Activated CD4-positive, alpha-beta T cell treated with anti-CD3 and anti-CD28 coated beads for 48 hours (primary cell): Measurements from ENCODE around the gene ARVCF.

Source experiments
- DNase-seq: peaks from one replicate; pipeline ENCODE4 v3.0.0-alpha.2; 2020

Gene ARVCF

DNA sequence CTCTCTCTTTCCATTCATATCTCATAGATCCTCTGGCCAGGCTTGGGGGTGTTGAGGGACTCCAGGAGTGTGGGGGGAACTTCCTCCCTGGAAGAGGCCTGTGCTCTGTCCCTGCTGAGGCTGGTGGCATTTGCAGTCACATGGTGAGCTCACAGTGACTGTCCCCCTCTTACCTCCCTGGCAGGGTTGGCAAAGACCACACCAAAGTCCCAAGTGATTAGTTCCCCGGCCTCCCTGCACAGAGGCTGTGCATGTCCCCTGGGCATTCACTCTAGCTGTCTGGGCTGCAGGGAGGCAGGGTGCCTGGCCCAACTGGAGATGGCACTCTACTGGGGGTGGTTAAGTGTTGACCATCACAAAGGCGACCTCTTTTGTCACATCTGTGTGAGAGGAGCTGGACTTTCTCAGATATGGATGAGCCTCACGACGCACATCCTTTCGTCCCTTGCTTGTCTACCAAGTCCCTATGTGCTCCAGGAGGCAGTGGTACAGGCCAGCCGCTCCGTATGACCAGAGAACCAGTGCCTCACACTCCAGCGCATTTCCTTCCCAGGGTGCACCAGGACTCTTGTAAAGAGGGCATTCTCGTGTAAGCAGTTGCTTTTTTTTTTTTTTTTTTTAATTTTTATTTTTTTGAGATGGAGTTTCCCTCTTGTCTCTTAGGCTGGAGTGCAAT lies 13.1 kb upstream of the ARVCF start:
- DNase-seq: no peak

DNA sequence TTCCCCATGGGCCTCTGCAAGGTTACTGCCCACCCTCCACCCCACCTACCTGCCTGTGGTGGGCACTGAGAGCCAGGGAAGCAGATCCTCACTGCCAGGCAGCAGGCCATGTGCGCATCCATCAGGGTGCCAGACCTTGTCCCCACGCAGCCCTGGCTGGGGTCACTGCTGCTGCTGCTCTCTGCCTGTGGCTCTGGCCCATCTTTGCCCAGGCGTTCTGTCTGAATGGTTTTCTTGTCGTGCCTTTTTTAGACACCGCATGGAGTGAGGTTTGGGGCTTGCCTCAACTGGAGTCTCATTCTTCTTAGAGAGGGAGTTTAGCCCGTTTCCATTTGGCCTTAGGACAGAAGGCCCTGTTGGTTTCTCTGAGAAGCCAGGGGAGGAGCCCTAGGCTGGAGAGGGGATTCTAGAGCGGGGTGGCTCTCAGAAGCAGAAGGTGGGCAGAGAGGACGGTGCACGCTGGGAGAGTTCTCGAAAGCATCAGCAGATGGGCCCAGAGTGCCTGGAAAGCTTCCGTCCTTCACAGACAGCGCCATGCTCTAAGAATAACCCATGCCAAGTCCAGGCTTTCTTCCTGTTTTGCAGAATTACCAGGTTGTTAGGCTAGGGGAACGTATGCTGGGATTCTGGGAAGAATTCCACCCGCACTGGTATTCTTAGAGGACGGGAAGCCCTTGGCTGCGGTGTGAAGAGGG lies 12.4 kb upstream of the ARVCF start:
- no peak for DNase-seq

DNA sequence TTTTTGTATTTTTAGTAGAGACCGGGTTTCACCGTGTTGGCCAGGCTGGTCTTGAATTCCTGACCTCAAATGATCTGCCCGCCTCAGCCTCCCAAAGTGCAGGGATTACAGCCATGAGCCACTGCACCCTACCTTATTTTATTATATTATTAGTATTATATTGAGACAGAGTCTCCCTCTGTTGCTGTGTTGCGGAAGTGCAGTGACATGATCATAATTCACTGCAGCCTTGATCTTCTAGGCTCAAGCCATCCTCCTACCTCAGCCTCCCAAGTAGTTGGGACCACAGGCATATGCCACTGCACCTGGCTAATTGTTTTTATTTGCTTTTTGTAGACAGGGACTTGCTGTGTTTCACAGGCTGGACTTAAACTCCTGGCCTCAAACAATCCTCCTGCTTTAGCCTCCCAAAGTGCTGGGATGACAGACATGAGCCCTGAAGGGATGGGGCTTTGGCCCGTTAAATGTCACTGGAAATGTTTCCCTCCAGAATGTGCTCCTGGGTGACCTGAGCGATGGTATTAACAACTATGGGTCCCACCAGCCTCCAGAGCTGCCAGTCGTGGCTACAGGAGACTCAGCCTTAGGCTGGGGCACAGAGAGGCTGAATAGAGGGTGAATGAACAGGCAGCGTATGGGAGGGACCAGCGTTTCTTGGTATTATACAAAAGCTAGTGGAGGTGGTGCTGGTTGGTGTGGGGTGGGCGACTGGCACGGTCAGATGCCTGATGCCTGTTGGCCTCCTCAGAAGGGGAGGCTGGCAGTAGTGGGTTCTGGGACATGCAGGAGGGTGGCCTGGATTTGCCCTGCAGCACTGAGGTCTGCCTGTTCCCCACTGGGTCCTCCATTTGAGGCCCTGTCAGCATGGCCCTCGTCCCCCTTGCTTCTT lies 11.6 kb upstream of the ARVCF start:
- DNase-seq: no peak

DNA sequence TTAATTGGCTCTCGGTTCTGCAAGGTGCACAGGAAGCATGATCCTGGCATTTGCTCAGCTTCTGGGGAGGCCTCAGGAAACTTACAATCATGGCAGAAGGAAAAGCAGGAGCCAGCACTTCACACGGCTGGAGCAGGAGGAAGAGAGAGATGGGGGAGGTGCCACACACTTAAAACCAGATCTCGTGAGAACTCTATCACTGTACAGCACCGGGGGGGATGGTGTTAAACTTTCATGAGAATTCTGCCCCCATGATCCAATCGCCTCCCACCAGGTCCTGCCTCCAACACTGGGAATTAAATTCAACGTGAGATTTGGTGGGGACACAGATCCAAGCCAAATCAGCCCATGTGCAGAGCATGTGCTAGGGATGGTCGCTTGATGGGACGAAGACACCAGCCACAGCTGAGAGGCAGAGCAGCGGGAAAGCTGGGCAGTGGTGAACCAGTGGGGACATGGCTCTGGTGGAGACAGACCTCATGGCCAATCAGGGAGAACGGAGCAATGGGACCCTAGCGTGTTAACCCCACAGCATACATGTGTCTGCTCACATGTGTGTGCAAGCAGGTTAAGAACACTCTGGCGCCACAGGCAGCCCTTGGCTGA lies 10.5 kb upstream of the ARVCF start:
- no peak for DNase-seq

DNA sequence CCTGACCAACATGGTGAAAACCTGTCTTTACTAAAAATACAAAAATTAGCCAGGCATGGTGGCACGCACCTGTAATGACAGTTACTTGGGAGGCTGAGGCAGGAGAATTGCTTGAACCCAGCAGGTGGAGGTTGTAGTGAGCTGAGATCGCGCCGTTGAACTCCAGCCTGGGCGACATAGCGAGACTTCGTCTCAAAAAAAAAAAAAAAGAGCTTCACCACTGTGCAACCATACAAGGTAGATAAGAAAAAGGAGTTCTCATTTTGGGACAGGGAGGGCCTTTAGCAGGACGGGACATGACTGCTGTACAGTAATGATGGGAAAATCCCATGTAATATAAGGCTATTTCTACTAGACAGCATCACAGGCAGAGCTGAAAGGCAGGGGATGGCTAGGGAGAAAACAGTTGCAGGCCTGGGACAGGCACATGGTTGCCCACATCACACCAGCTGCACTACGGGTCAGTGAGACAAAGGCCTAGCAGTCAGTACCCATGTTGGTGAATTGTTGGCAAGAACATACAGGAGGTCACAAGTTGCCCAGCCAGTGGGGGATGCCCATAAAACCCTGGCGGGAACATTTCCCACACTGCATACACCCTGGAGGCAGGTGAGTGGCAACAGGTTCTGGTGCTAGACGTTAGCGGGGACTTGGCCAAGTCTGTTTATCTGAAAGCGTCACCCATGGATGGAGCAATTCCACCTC lies 9.7 kb upstream of the ARVCF start:
- DNase-seq: no peak

DNA sequence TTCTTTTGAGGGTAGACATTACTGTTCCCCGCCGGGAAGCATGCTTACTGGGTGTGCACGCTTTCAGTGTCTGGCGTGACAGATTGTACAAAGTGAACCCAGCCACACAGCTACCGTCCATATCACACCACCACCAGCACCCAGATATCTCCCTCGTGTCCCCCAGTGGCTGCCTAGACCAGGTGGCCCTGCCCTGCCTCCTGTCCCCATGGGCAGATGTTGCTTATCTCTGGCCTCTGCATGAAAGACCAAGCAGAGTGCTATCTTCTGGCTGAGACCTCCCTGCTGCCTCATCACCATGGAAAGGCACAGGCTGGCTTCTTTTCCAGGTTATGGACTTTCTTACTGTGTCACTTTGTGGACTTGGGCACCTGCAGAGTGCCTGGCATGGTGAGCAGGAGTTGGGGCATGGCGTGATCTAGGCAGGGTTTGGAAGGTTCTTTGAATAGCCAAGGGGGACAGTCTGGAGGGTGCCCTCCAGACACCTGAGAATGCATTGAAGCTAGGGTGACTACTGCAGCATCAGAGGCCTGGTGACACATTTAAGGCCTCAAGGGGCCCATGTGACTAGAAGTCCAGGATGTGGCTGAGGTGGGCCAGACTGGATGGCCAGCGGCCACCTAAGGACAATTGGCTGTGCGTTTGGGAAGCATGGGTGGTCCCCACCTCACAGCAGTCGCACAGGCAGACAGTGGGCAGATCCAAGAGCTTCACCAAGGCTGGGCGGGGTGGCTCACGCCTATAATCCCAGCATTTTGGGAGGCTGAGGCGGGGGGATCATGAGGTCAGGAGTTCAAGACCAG lies 9.0 kb upstream of the ARVCF start:
- no peak for DNase-seq

DNA sequence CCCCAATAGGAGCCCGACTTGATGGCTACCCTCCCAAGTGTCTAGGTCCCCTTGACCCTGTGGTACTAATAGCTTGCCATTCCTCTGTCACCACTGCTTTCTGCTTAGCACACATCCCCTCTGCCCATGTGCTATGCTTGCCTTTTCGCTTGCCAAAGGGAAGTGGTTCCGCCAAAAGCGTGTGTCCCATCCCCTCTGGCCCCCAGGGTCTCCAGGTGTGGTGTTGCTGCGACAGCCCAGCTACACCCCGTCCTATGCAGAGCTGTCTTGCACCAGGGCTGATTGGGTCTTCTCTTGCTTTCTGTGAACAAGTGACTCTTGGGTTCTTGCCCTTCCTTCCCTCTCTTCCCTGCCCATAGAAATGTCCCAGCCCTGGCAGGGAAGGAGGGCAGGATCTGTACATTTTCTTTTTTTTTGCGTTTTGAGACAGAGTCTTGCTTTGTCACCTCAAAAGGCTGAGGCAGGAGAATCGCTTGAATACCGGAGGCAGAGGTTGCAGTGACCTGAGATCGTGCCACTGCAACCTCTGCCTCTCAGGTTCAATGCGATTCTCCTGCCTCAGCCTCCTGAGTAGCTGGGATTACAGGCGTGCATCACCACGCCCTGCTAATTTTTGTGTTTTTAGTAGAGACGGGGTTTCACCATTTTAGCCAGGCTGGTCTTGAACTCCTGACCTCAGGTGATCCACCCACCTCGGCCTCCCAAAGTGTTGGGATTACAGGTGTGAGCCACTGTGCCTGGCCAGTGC lies 8.2 kb upstream of the ARVCF start:
- no peak for DNase-seq

DNA sequence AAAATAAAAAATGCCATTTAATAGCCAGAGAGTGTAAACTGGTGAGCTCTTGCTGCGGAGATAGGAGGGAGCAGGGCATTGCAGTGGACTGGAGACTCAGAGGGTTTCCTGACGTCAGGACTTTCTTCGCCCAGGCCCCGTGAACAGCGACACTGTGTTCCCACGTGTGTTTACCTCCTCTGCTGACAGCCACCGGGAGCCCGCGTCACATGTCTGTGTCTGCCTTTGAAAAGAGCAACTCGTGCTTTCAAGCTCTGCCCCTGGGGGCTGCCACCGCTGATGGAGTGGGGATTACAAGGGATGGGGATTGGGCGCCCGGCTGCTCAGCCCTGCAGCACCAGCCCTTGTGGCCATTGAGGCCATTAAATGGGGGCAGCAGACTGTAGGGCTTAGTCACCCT lies 7.6 kb upstream of the ARVCF start:
- DNase-seq: no peak

DNA sequence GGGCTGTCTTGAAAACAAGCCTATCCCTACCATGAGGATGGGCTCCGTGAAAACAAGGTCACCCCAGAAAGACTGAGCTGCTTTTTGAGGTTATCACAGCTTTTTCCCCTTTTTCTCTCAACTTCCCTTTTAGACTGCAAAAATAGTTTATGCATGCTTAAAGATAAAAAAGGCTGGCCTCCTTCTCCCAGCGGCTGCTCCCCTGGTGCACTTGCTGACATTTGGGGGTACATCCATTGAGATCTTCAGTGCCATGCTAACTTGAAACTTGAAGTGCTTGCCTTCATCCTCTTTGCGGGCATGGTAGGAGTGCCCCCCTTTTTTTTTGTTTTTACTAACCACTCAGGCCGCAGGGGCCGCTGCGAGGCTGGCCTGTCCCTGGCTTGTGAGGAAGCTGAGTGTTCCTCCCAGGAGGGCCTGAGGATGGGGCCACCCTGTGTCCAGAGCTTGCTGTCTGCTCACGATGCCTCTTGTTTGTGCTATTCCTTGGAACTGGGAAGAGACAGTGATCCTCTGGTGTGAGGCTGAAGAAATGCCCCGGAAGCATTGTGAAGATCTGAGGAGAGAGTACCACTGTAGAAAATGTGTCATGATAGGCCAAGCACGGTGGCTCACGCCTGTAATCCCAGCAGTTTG lies 6.5 kb upstream of the ARVCF start:
- no peak for DNase-seq

DNA sequence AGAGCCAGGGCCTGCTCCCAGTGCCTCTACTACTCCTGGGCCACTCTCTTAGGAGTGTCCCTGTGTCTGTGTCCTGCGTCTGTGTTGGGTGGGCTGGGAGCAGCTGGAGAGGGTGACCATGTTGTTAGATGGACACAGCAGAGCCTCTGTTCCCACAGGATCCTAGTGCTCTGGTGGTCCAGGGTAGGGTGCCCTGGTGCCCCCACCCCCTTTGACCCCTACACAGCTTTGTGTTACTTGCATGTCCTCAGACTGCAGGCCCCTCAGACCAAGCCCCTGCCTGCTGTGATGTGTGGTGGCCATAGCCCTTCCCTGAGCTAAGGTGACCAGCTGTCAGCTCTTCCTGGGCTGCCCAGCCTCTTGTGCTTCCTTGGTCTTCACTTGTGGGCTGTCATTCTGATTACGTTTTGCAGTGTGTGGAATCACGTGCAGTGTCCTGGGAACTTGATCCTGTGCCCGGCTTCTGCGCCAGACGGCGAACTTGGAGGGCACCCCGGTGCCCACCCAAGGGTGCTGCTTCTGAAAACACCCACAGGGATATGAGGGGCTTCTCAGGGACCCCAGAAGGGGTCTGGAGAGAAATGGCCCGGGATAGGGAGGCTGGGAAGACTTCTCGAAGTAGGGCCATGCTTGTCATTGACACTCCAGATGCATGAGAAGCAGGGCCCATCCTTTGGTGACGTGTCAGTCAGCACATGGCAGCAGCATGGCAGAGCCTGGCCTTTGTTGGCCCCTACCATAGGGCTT lies 5.8 kb upstream of the ARVCF start:
- DNase-seq: no peak

DNA sequence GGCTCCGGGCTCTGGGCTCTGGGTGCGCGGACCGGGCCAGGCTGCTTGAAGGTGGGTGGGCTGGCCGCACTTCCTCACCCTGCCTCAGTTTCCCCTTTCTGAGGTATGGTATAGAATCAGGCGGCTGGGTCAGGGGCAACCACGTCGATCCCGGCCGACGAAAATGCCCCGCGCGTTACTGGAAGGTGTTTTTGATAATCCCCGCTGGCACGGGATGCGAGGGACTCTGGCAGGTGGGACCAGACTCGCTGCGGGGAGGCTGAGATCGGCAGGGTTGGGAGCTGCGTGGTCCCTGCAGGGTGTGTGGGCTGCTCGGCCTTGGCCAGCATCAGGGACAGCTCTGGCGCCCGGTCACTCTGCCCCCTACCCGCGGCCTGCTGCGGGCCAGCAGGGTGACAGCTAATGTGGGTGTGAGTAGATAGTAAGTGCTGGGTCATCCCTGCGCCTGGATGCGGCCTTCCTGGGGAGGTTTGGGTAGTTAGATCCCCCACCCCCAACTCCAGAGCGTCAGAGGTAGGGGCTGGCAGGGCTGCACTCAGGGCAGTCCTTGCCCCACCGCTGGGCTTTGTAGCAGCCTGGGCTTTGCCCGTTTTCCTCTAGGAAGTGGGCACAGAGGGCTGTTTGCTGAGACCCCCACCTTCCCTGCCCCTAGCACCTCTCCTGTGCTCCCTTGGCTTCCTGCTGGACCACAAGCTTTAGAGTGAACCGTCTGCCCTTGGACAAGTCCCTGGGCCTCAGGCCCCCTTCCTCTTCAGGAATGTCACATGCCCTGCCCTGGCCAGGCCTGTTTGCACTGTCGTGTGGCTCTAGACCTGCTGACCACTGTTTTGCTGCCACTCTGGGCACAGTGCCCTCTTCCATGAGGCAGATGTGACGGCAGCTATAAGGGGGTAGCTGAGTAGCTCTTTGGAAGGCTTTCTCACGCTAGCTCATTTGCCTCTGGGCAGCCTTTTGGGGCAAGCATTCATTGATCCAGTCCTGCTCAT lies 4.9 kb upstream of the ARVCF start:
- peak; percentile 20 for DNase-seq

DNA sequence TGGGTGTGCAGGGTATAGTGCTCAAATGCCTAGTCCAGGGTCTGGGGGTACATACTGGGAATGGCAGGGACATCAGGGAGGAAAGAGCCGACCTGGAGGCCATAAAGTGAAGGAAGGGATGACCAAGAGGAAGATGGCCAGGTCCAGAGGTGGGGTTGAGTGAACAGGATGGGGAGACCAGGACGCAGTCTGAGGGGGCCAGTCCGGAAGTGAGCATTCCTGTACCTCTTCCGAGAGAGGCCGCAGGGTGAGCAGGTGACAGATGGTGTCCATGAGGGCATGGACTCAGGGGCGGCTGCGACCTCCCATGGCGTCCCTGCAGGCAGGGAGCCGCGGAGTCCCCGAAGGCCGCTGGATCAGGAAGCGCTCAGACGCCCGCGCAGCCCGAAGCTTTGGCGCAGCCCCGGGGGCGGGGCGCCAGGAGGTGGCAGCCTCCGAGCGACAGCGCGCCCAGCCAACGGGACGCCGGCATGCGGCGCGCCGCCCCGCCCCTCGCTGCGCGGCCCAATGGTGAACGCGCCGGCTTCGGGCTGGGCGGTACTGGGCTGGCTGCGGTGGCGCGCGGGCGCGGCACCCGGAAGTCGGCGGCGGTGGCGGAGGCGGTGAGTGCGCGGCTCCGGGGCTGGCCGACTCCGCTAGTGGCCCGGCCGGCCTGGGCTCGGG lies 4.0 kb upstream of the ARVCF start, which contains the start of gene TANGO2:
TANGO2 (plus strand) TSS at position 578 of the 663 bp plus-strand sequence. CDS start 15,689 bp downstream, outside the sequence.
- DNase-seq: peak; percentile 94

DNA sequence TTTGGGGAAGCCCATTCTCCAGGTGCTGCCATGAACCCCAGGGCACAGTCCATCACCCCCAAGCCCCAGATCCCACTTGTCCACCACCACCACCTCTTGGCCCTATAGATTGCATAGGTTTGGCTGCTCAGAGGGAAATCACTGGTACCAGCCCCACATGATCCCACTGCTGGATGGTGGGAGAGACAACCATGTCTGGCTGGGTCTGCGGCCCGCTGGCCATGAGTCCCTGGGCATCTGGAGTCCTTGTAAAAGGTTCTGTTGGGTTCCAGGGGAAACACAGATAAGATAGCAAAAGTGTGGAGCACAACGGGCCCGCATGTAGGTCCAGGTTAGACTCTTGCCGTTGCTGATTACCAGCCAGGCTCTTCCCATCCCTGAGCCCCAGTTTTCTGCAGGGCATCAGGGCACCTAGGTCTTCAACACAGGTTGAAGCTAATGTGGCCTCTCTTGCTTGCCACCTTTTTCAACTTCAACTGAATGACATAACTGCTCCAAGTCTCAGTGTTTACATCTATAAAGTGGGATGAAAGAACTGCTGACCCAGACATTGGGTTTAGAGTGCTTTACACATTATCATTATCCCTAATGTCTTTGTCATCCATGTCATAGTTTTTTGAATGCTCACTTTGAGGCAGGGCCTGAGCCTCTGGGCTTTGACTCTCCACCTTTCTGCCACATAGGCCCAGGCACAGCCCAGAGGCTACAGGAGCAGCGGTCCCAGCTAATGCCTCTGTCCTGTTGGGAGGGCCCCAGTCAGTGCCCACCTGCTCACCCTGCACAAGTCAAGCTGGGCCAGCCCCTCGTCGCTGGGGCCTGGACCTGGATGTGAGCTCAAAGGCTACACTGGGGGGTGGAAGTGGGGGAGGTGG lies 3.3 kb upstream of the ARVCF start:
- no peak for DNase-seq

DNA sequence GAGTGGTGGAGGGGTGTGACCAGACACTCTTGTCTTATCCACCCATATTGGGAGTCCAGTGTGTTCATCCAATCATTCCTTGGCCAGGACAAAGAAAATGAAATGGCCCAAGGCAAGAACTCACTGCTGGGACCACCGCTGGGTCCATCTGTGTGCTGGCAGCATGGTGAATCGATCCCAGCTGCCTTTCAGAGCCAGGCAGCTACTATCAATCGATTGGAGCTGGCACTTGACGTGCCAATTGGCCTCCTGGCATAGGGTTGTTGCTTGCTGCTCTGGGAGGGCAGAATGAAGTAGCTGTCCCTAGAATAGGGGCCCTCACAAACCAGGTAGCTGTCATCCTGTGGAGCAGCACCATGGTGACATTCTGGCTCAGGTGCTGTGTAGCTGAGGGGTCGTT lies 1.4 kb upstream of the ARVCF start:
- DNase-seq: no peak

DNA sequence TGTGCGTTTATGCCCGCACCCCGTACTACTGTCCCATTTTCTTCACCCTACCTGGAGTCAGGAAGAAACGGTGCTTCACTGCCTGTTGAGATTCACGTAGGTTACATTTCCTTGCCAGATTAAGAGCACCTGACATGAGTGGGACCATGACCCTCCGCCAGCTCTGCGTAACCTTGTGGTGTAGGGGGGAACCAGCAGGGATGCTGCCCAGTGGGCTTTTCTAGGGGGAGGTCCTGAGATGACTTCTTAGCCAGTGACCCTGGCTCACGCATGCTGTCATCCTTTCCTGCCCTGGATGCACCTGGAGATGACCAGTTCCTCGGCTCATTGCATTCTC lies 967 bp upstream of the ARVCF start:
- no peak for DNase-seq

DNA sequence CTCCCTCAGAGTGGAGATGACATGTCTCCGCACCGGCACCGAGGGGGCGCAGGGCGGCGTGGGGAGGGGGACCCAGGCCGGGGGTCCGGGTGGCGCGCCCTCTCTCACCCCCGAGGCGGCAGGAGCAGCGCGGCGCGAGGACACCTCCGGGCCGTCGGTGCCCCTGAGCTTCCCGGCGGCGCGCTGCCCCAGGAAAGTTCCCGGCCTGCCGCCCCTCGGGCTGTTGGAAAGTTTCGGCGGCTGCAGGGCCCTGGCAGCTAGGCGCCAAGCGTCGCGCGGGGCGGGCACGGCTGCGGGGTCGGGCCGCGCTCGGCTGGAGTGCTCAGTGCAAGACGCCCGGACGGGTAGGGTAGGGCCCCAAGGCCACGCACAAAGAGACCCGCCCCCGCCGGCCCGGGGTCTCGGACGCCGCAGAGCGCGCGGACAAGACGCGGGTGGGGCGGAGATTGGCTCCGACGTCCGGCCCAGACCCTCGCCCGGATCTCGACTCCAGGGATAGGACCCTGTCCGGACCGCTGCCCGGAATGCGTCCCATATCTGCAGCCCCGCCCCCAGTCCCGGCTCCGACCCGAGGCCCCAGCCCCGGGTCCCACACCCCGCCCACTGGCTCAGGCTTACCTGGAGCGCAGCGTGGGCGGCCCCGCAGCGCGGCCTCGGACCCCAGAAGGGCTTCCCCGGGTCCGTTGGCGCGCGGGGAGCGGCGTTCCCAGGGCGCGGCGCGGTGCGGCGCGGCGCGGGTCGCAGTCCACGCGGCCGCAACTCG lies 471 bp downstream of the ARVCF start:
- DNase-seq: peak; percentile 24
